GM23338 (cell line): ENCODE measurements around the gene DIPK1A.

ENCODE experiments used
- CREB1 ChIP-seq: fragments of 250-450 bp; sonication (Bioruptor Pico); IDR thresholded peaks from 2 replicates; pipeline ENCODE4 v1.5.0; 2020; ENCODE audit warnings: low read depth, mild to moderate bottlenecking, moderate library complexity
- ETS1 ChIP-seq: IDR thresholded peaks from 2 replicates; pipeline ENCODE4 v1.6.1; 2016; ENCODE audit warnings: antibody characterized with exemption
- EZH2 ChIP-seq: fragments of 200-600 bp; sonication (generic); IDR thresholded peaks from one replicate; pipeline ENCODE4 v1.8.0; 2017; ENCODE audit warnings: antibody characterized with exemption, mild to moderate bottlenecking, low read depth; ENCODE audit not compliant: unreplicated experiment
- EZH2phosphoT487 ChIP-seq: fragments of 200-600 bp; sonication (generic); IDR thresholded peaks from one replicate; pipeline ENCODE4 v1.8.1; 2018; ENCODE audit warnings: antibody characterized with exemption; ENCODE audit not compliant: unreplicated experiment
- JUNB ChIP-seq: IDR thresholded peaks from one replicate; pipeline ENCODE4 v1.6.1; 2016; ENCODE audit warnings: antibody characterized with exemption; ENCODE audit not compliant: unreplicated experiment
- POLR2AphosphoS5 ChIP-seq: IDR thresholded peaks from 2 replicates; pipeline ENCODE4 v1.6.1; 2016; ENCODE audit warnings: antibody characterized with exemption, low read depth
- STAT1 ChIP-seq: IDR thresholded peaks from one replicate; pipeline ENCODE4 v1.6.1; 2016; ENCODE audit warnings: antibody characterized with exemption; ENCODE audit not compliant: unreplicated experiment
- ZNF462 ChIP-seq: fragments of 250-450 bp; sonication (Bioruptor Pico); IDR thresholded peaks from 2 replicates; pipeline ENCODE4 v1.5.0; 2020; ENCODE audit warnings: mild to moderate bottlenecking, moderate library complexity
- TF ChIP-seq, protein P1 (sequence below), 2 experiments: fragments of 200-600 bp in 1 of 2; sonication (generic) in 1 of 2; conservative IDR thresholded peaks; 2 replicates each; pipeline versions ENCODE4 v1.5.1 to v1.6.1; 2016 to 2017; ENCODE audit warnings: antibody characterized with exemption in 2 of 2, low read depth in 2 of 2, mild to moderate bottlenecking in 2 of 2, moderate library complexity in 1 of 2
- TF ChIP-seq, protein P2 (sequence below): IDR thresholded peaks from one replicate; pipeline ENCODE4 v1.6.1; 2018; ENCODE audit warnings: antibody characterized with exemption; ENCODE audit not compliant: unreplicated experiment

DNA sequence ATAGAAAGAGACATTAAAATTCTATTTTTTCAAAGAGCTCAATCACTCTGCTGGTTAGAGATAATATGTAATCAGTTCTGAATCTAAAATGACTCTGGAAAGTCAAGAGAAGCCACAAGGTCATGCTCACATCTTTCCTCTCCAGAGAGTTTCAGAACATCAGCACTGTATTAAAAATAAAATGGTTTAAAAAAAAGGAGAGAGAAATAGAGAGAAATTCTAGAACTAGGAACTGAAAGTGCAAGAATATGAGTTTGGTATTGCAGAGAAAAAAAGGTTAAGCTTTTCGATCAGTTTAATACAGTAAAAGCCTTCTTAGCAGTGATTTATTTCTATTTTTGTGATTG lies 44.0 kb upstream of the DIPK1A start:
- TF ChIP-seq, protein P1, sequence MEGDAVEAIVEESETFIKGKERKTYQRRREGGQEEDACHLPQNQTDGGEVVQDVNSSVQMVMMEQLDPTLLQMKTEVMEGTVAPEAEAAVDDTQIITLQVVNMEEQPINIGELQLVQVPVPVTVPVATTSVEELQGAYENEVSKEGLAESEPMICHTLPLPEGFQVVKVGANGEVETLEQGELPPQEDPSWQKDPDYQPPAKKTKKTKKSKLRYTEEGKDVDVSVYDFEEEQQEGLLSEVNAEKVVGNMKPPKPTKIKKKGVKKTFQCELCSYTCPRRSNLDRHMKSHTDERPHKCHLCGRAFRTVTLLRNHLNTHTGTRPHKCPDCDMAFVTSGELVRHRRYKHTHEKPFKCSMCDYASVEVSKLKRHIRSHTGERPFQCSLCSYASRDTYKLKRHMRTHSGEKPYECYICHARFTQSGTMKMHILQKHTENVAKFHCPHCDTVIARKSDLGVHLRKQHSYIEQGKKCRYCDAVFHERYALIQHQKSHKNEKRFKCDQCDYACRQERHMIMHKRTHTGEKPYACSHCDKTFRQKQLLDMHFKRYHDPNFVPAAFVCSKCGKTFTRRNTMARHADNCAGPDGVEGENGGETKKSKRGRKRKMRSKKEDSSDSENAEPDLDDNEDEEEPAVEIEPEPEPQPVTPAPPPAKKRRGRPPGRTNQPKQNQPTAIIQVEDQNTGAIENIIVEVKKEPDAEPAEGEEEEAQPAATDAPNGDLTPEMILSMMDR (conservative IDR thresholded peaks at IDR 0.05; ENCODE audit: low read depth in 2 of 2): no peak
- TF ChIP-seq POLR2AphosphoS5: no peak
- TF ChIP-seq, protein P2, sequence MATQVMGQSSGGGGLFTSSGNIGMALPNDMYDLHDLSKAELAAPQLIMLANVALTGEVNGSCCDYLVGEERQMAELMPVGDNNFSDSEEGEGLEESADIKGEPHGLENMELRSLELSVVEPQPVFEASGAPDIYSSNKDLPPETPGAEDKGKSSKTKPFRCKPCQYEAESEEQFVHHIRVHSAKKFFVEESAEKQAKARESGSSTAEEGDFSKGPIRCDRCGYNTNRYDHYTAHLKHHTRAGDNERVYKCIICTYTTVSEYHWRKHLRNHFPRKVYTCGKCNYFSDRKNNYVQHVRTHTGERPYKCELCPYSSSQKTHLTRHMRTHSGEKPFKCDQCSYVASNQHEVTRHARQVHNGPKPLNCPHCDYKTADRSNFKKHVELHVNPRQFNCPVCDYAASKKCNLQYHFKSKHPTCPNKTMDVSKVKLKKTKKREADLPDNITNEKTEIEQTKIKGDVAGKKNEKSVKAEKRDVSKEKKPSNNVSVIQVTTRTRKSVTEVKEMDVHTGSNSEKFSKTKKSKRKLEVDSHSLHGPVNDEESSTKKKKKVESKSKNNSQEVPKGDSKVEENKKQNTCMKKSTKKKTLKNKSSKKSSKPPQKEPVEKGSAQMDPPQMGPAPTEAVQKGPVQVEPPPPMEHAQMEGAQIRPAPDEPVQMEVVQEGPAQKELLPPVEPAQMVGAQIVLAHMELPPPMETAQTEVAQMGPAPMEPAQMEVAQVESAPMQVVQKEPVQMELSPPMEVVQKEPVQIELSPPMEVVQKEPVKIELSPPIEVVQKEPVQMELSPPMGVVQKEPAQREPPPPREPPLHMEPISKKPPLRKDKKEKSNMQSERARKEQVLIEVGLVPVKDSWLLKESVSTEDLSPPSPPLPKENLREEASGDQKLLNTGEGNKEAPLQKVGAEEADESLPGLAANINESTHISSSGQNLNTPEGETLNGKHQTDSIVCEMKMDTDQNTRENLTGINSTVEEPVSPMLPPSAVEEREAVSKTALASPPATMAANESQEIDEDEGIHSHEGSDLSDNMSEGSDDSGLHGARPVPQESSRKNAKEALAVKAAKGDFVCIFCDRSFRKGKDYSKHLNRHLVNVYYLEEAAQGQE: no peak
- no peak for TF ChIP-seq EZH2
- no peak for TF ChIP-seq EZH2phosphoT487
- no peak for TF ChIP-seq ZNF462
- no peak for TF ChIP-seq STAT1
- no peak for TF ChIP-seq ETS1
- TF ChIP-seq CREB1 (CRISPR knock-in tag): no peak
- TF ChIP-seq JUNB: no peak
